ENCODE measurements around the gene SEC24D.

The SEC24D gene

GRCh38 chr4:118845552-118846050, 9.7 kb upstream of the SEC24D start:
- no peak for DNase-seq (ENCODE audit: low read depth, low spot score)

- no peak for DNase-seq (ENCODE audit: low read depth, low spot score)
Observed at GRCh38 chr4:118843237-118843636, 7.3 kb upstream of the SEC24D start.

DNA sequence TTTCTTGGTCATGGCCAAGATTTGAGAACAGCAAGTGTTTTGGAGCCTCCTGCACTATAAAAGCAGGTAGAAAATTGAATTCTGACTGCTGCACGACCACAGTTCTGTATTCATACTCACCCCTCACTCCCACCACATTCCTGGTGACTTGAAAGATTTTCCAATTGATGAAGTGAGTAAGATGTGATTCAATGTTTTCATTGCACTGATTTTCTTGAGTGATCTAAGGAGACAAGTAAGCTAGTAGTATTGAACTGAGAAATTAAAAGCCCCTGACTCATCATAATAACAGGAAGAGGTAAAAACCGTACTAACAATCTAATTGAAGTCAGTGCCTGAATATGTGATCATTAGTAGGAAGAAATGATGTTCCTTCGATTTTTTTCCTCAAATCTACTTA, 6.1 kb upstream of the SEC24D start:
- no peak for DNase-seq (ENCODE audit: low read depth, low spot score)

- DNase-seq (ENCODE audit: low read depth, low spot score): no peak
Observed at GRCh38 chr4:118839221-118839927, 3.4 kb upstream of the SEC24D start.

DNA sequence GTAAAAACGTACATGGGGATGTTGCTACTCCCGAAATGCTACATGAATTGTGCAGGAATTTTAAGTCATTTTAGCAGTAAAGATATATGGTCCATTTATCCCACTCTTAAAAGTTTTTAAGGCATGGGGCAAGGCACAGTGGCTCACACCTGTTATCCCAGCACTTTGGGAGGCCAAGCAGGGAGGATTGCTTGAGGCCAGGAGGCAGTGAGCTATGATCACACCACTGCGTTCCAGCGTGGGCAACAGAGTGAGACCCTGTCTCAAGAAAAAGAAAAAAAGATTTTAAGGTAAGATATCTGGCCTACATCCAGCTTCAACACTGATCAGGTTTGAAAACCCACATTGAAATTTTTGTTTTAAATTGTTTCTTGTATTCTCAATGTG, 1.2 kb upstream of the SEC24D start:
- no peak for DNase-seq (ENCODE audit: low read depth, low spot score)

- peak; percentile 25 for DNase-seq (ENCODE audit: low read depth, low spot score)
Observed at GRCh38 chr4:118836301-118837120, 585 bp upstream of the SEC24D start.

DNA sequence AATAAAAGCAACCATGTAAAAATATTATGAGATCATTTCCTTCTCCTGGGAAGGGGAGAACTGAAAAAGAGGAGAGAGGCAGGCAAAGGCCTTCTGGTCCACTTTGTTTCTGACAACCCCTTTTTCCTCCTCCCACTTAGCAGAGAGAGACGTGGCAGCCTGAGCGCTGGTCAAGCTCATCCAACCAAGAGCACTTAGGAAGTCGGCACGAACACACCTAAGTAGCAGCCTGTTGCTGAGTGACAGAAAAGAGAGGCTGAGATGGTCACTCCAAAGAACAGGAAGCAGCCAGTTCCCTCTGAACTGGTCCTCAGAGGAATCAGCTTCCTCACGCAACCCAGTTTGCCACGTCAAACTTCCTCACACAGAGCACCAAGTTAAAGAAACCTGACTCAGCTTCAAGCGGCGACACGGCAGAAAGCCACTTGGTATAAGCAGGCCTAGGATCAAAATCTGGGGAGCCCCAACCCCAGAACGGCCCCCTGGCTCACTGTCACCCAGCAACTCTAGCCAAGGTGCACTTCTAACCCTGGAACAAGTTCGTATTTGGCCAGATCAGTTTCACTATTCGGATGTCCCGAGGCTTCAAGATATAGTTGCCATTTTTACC, 861 bp downstream of the SEC24D start:
- peak; percentile 42 for DNase-seq (ENCODE audit: low read depth, low spot score)

- DNase-seq (ENCODE audit: low read depth, low spot score): no peak
Observed at GRCh38 chr4:118834070-118834469, 1.9 kb downstream of the SEC24D start.

DNA sequence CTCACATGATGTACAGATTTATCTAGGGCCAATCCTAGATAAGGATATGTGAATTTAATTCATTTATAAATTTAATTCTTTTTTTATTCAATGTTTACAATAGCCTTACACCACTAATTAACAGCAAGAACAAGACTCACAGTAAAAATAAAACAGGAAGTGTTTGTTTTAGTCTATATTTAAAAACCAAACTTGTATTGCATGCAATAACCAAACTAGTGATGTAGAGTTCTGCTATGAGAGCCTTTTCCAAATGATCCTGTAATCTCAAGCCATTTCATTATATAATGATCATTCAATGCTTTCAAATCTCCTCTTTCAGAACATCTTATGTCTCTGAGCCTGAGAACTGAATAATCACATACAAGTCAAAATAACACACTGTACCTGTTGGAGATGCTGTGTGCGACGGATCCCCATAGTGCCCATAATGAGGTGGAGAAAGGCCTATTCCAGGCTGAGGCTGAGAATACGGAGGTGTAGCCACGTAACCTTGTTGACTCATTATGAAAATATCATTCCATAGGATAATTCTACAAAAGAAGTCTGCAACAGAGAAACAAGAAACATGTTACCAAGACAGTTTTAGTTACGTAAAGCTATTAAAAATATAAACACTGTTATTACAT, 2.6 kb downstream of the SEC24D start:
- DNase-seq (ENCODE audit: low read depth, low spot score): no peak

- DNase-seq (ENCODE audit: low read depth, low spot score): no peak
Observed at GRCh38 chr4:118829107-118829506, 6.8 kb downstream of the SEC24D start.

DNA sequence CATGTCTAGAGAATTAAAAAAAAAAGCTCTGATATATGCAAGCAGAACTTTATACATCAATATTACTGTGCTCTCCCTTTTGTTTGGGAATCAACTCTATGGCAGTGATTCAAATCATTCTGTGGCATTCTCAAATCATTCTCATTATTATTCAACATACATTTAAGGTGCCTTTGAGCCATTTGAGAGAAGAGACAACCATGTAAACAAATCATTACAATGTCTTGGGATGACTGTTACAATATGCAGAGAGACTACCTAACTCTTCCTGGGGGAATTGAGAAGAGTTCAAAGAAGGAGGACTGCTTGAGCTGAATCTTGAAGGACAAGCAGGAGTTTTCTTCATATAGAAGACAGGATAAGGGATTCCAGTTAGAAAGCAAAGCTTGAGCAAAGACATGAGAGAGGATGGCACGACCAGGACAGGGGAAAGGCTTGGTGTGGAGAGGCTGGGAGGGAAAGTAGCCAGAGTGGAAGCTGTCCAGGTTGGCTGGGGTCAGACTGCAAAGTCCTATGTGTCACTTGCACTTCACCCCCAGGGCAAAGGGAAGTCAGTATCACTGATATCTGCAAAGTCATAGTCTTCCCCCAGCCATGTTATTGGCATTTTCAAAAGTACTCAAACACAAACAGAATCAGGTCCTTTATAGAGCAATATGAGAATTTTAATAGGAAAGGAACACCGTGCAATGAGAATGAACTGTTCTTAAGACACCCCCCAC, 9.0 kb downstream of the SEC24D start:
- DNase-seq (ENCODE audit: low read depth, low spot score): no peak

GRCh38 chr4:118825799-118826198, 10.1 kb downstream of the SEC24D start:
- no peak for DNase-seq (ENCODE audit: low read depth, low spot score)

DNA sequence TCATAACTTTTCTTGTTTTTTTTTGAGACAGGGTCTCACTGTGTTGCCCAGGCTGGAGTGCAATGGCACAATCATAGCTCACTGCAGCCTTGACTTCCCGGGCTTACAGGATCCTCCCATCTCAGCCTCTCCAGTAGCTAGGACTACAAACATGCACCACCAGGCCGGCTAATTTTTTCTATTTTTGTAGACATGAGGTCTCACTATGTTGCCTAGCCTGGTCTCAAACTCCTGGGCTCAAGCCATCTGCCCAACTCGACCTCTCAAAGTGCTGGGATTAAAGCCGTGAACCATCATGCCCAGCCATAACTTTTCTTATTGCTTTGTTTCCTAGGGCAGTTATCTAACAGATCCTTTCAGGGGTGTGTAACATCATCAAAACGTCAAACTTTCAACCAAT, 11.8 kb downstream of the SEC24D start:
- DNase-seq (ENCODE audit: low read depth, low spot score): no peak

- DNase-seq (ENCODE audit: low read depth, low spot score): no peak
Observed at GRCh38 chr4:118823471-118823870, 12.5 kb downstream of the SEC24D start.

DNA sequence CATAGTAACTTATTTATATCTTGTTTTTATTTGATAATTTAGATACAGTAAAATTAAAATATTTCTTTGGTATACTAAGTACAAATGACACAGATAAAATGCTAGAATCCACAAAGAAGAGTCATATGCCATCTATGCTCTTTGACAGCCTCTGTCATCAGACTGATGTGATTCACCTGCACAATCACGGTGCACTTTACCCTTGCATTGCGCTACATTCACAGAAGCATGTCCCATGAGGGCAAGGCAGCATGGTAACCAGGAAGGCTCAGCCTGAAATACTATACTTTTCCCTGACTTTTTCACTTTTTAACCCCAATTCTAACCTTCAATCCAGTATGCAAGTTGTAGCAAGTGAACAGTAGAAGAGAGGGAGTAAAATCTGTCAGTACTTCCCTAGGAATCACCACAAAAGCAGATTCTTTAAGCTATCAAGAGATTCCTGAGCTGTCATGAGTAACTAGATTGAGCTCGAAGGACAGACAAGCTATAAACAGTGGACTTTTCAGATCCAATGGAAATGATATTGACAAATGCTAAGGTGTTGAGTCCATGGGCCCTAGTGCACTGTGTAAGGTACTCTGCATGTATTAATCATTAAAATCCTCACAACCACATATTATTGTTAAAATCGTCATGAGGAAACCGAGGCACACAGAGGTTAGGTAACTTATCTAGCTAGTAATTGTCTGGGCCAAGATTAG, 14.2 kb downstream of the SEC24D start:
- DNase-seq (ENCODE audit: low read depth, low spot score): no peak

- no peak for DNase-seq (ENCODE audit: low read depth, low spot score)
Observed at GRCh38 chr4:118817178-118817930, 18.6 kb downstream of the SEC24D start.

GRCh38 chr4:118816538-118817177, 19.3 kb downstream of the SEC24D start:
- DNase-seq (ENCODE audit: low read depth, low spot score): no peak

DNA sequence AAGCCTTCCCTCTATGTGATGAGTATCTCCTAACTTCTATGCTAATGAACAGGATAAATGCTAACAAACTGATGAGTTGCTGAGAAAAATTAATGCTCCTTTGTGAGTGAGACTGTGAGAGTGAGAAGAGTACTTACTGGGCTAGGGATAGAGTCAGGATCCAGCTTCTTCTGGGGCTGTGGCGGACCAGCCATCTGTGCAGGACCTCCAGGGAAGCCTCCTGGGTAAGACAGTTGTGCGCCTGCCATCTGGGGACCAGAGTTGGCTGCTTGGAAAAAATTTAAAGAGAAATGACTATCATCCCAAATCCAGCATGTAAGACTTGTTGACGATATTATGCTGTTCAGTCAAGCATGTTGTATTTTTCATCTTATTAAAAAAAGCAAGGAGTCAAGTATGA, 21.0 kb downstream of the SEC24D start:
- no peak for DNase-seq (ENCODE audit: low read depth, low spot score)

- no peak for DNase-seq (ENCODE audit: low read depth, low spot score)
Observed at GRCh38 chr4:118814058-118814457, 21.9 kb downstream of the SEC24D start.

DNA sequence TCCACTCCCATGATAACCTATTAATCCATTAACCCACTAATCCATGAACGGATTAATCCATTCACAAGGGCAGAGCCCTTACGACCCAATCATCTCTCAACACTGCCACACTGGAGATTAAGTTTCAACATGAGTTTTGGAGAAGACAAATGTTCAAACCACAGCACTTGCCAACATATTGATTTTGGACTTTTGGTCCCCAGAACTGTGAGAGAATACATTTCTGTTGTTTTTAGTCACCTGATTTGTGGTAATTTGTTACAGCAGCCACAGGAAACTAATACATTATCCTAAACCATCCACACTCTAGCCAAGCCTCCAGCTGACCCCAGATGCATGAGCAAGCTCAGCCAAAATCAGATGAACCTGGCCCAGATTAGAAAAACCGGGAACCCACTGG, 22.4 kb downstream of the SEC24D start:
- no peak for DNase-seq (ENCODE audit: low read depth, low spot score)

Data from iPS DF 19.7 (cell line).